SU-DHL-6 (cell line): ENCODE results near the gene KIAA0040.

Experiments used
- EZH2phosphoT487 ChIP-seq: fragments of 200-600 bp; sonication (generic), shearing (Covaris generic); conservative IDR thresholded peaks from 2 replicates; pipeline ENCODE4 v1.6.1; 2018; ENCODE audit warnings: mild to moderate bottlenecking, antibody characterized with exemption, low read length, moderate library complexity, mixed read lengths
- TF ChIP-seq, protein P1 (sequence below): fragments of 200-600 bp; sonication (generic); IDR thresholded peaks from one replicate; pipeline ENCODE4 v1.5.1; 2017; ENCODE audit warnings: antibody characterized with exemption, mild to moderate bottlenecking, low read length, moderate library complexity; ENCODE audit not compliant: insufficient read depth, poor library complexity, severe bottlenecking

- TF ChIP-seq, protein P1, sequence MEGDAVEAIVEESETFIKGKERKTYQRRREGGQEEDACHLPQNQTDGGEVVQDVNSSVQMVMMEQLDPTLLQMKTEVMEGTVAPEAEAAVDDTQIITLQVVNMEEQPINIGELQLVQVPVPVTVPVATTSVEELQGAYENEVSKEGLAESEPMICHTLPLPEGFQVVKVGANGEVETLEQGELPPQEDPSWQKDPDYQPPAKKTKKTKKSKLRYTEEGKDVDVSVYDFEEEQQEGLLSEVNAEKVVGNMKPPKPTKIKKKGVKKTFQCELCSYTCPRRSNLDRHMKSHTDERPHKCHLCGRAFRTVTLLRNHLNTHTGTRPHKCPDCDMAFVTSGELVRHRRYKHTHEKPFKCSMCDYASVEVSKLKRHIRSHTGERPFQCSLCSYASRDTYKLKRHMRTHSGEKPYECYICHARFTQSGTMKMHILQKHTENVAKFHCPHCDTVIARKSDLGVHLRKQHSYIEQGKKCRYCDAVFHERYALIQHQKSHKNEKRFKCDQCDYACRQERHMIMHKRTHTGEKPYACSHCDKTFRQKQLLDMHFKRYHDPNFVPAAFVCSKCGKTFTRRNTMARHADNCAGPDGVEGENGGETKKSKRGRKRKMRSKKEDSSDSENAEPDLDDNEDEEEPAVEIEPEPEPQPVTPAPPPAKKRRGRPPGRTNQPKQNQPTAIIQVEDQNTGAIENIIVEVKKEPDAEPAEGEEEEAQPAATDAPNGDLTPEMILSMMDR: no peak
- TF ChIP-seq EZH2phosphoT487: no peak
Observed at GRCh38 chr1:175182201-175182746, 10.3 kb downstream of the KIAA0040 start.
